ENCODE results near the gene AGFG2.
"Not testable (repeated sequence)": the region's sequence is repeated elsewhere in the genome, so short reads cannot be mapped to it uniquely, and the experiment has no call there.

Gene AGFG2

GRCh38 chr7:100520138-100520537 is 18.9 kb upstream of the AGFG2 start:
- TF ChIP-seq CTCF (IDR thresholded peaks at IDR 0.05; ENCODE audit: low read length, missing control alignments): no peak
- no peak overlapping the region for H3K4me3 ChIP-seq (replicated peaks; ENCODE audit: low read depth, low read length)
- no peak for DNase-seq (ENCODE audit: low read depth)

GRCh38 chr7:100521076-100521475 is 17.9 kb upstream of the AGFG2 start:
- DNase-seq (ENCODE audit: low read depth): no peak
- no peak for TF ChIP-seq CTCF (IDR thresholded peaks at IDR 0.05; ENCODE audit: low read length, missing control alignments)
- no peak overlapping the region for H3K4me3 ChIP-seq (replicated peaks; ENCODE audit: low read depth, low read length)

- not testable (repeated sequence) for H3K4me3 ChIP-seq (replicated peaks; ENCODE audit: low read depth, low read length); DNase-seq (ENCODE audit: low read depth)
Observed at GRCh38 chr7:100521909-100522593, 17.0 kb upstream of the AGFG2 start.

GRCh38 chr7:100523192-100523591 is 15.8 kb upstream of the AGFG2 start:
- H3K4me3 ChIP-seq (replicated peaks; ENCODE audit: low read depth, low read length); DNase-seq (ENCODE audit: low read depth): not testable (repeated sequence)

GRCh38 chr7:100528108-100528866 is 10.7 kb upstream of the AGFG2 start:
- DNase-seq (ENCODE audit: low read depth): not testable (repeated sequence)

GRCh38 chr7:100532165-100533022 is 6.6 kb upstream of the AGFG2 start:
- DNase-seq (ENCODE audit: low read depth): no peak
- no peak overlapping the region for H3K4me3 ChIP-seq (replicated peaks; ENCODE audit: low read depth, low read length)
- TF ChIP-seq CTCF (IDR thresholded peaks at IDR 0.05; ENCODE audit: low read length, missing control alignments): no peak

More at GRCh38 chr7:100528108-100528866, 10.7 kb upstream of the AGFG2 start:
- H3K4me3 ChIP-seq (replicated peaks; ENCODE audit: low read depth, low read length): not testable (repeated sequence)

- not testable (repeated sequence) for H3K4me3 ChIP-seq (replicated peaks; ENCODE audit: low read depth, low read length); DNase-seq (ENCODE audit: low read depth)
Observed at GRCh38 chr7:100535982-100536381, 3.0 kb upstream of the AGFG2 start.

GRCh38 chr7:100536695-100537094 is 2.3 kb upstream of the AGFG2 start:
- not testable (repeated sequence) for H3K4me3 ChIP-seq (replicated peaks; ENCODE audit: low read depth, low read length); DNase-seq (ENCODE audit: low read depth)

GRCh38 chr7:100538348-100538653 is 702 bp upstream of the AGFG2 start:
- no peak for DNase-seq (ENCODE audit: low read depth)
- H3K4me3 ChIP-seq (replicated peaks; ENCODE audit: low read depth, low read length): peak overlapping the region; percentile 47
- no peak for TF ChIP-seq CTCF (IDR thresholded peaks at IDR 0.05; ENCODE audit: low read length, missing control alignments)
